ENCODE results near the gene GALNT17.

- TF ChIP-seq CTCF (IDR thresholded peaks at IDR 0.05): no peak
- TF ChIP-seq POLR2A (IDR thresholded peaks at IDR 0.05; ENCODE audit: low read depth): no peak
- no peak for TF ChIP-seq POLR2AphosphoS5 (IDR thresholded peaks at IDR 0.05)
- TF ChIP-seq EP300 (IDR thresholded peaks at IDR 0.05): no peak
Measured at GRCh38 chr7:71361451-71362032, 229.6 kb downstream of the GALNT17 start.

Data from esophagus muscularis mucosa (tissue), 4 donors.